ENCODE results near the gene RERE.

- TF ChIP-seq ZNF785 (tag by site-specific recombination; IDR thresholded peaks at IDR 0.05), result no peak
- no peak for TF ChIP-seq SP2 (tag by site-specific recombination; IDR thresholded peaks at IDR 0.05)
- TF ChIP-seq CTCF (tag by site-specific recombination; IDR thresholded peaks at IDR 0.05), result no peak
- TF ChIP-seq TRIM28 (IDR thresholded peaks at IDR 0.05; ENCODE audit: borderline replicate concordance, low read length), result no peak
- no peak for TF ChIP-seq ZNF335 (tag by site-specific recombination; conservative IDR thresholded peaks at IDR 0.05)
- TF ChIP-seq, protein P1, sequence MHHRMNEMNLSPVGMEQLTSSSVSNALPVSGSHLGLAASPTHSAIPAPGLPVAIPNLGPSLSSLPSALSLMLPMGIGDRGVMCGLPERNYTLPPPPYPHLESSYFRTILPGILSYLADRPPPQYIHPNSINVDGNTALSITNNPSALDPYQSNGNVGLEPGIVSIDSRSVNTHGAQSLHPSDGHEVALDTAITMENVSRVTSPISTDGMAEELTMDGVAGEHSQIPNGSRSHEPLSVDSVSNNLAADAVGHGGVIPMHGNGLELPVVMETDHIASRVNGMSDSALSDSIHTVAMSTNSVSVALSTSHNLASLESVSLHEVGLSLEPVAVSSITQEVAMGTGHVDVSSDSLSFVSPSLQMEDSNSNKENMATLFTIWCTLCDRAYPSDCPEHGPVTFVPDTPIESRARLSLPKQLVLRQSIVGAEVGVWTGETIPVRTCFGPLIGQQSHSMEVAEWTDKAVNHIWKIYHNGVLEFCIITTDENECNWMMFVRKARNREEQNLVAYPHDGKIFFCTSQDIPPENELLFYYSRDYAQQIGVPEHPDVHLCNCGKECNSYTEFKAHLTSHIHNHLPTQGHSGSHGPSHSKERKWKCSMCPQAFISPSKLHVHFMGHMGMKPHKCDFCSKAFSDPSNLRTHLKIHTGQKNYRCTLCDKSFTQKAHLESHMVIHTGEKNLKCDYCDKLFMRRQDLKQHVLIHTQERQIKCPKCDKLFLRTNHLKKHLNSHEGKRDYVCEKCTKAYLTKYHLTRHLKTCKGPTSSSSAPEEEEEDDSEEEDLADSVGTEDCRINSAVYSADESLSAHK (tag by site-specific recombination; IDR thresholded peaks at IDR 0.05), result no peak
- no peak for TF ChIP-seq ZNF670 (tag by site-specific recombination; IDR thresholded peaks at IDR 0.05; ENCODE audit: low read depth)
- no peak for TF ChIP-seq ZNF274 (IDR thresholded peaks at IDR 0.05; ENCODE audit: low read length)
- TF ChIP-seq ZNF274 (tag by site-specific recombination; IDR thresholded peaks at IDR 0.05; ENCODE audit: borderline replicate concordance), result no peak
- TF ChIP-seq ZNF561 (tag by site-specific recombination; IDR thresholded peaks at IDR 0.05; ENCODE audit: borderline replicate concordance), result no peak
- TF ChIP-seq YY1 (tag by site-specific recombination; IDR thresholded peaks at IDR 0.05), result no peak
Observed at GRCh38 chr1:8589571-8589970, 227.9 kb downstream of the RERE start.

Measured in HEK293 (cell line).